Gastrocnemius medialis (tissue), 4 donors: ENCODE results near the gene ARHGAP6. TPM values are rescaled to one million over a fixed set of nuclear protein-coding genes. Genes with fewer than 3 reads are reported as not detected.

Experiments used
- ATAC-seq, 2 donors: fragments of 150-250 bp; one replicate each; pipeline ENCODE4 v1.9.1; 2016
- DNase-seq, 2 donors: peaks; one replicate each; pipeline ENCODE4 v3.0.0-alpha.2; 2019
- H3K27ac ChIP-seq, 4 donors: fragments of 200-600 bp; sonication (generic); 1 replicate in 1 of 4; 2 replicates in 3 of 4; pipeline ENCODE4 v1.5.1; 2016 to 2018; ENCODE audit warnings: mild to moderate bottlenecking in 2 of 4, moderate library complexity in 1 of 4
- H3K27me3 ChIP-seq, 3 donors: fragments of 200-600 bp; sonication (generic) in 2 of 3; 1 replicate in 1 of 3; 2 replicates in 2 of 3; pipeline versions ENCODE4 v1.5.1 to v1.6.0; 2016 to 2019; ENCODE audit warnings: mild to moderate bottlenecking in 1 of 3, moderate library complexity in 1 of 3
- H3K36me3 ChIP-seq, 2 donors: fragments of 200-600 bp; sonication (generic) in 1 of 2; one replicate each; pipeline ENCODE4 v1.5.1; 2017 to 2018
- H3K4me1 ChIP-seq, 2 donors: fragments of 200-600 bp; sonication (generic) in 1 of 2; one replicate each; pipeline ENCODE4 v1.5.1; 2016 to 2017; ENCODE audit warnings: mild to moderate bottlenecking in 2 of 2
- H3K4me3 ChIP-seq, 4 donors: fragments of 200-600 bp; sonication (generic) in 3 of 4; 1 replicate in 1 of 4; 2 replicates in 3 of 4; pipeline ENCODE4 v1.5.1; 2016 to 2019; ENCODE audit warnings: mild to moderate bottlenecking in 2 of 4
- H3K9me3 ChIP-seq, 3 donors: fragments of 200-600 bp; sonication (generic) in 2 of 3; 1 replicate in 1 of 3; 2 replicates in 2 of 3; pipeline ENCODE4 v1.5.1; 2016 to 2019
- POLR2A ChIP-seq, 2 donors: fragments of 450-650 bp; IDR thresholded peaks; one replicate each; pipeline ENCODE4 v1.6.1; 2017; ENCODE audit warnings: antibody characterized with exemption in 2 of 2, mild to moderate bottlenecking in 2 of 2, moderate library complexity in 2 of 2
- in situ Hi-C, 4 donors: fragments of 200-750 bp; cut with MboI; loops; one replicate each; pipeline versions ENCODE4 v1.15.0 to v1.8.0; 2017; ENCODE audit warnings: low sequenced_read_pairs in 4 of 4
- intact Hi-C: fragments of 100-400 bp; cut with DNase I; formaldehyde crosslinking; loops from one replicate; pipeline ENCODE4 v1.15.1; 2023; ENCODE audit warnings: low total_unique reads
- total RNA-seq, 4 donors: library from RNA; depleted of rRNA; stranded (reverse); fragments of >200 nt; gene quantifications; one replicate each; pipeline versions ENCODE4 v1.1.0 to v1.2.3, GENCODE V29; 2016
- TF ChIP-seq, protein P1 (sequence below), 5 experiments: fragments of 450-650 bp in 3 of 5; fragments of 200-600 bp in 2 of 5; sonication (generic) in 2 of 5; IDR thresholded peaks in 4 of 5; conservative IDR thresholded peaks in 1 of 5; 1 replicate in 4 of 5; 2 replicates in 1 of 5; pipeline ENCODE4 v1.5.1; 2016 to 2019; ENCODE audit warnings: antibody characterized with exemption in 5 of 5, mild to moderate bottlenecking in 3 of 5, moderate library complexity in 3 of 5

The ARHGAP6 gene
- total RNA-seq, 4 donors from 2014 or later: 10.7 to 18.0 (median 14.9) TPM

DNA sequence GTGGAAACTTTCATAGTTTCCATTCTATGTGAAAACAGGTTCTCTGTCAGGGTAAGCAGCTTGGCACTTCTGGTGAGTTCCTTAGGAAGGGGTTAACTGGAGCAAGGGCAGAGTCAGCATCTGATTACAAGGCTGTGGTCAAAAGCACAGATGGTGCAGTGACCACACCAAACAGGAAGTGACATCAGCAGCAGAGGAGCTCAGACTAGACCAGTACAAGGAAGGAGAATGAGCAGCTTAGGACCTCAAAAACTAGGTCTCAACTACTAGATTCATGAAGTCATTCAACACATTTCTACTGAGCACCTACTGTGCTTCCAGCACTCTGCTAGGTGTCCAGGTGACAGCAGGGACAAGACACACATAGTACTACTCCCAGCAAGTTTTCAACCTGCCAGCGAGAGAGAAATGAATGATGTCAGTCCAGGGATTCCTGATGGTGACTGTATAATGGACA lies 242.3 kb downstream of the ARHGAP6 start:
- H3K27ac ChIP-seq: peak overlapping the region in 1 of 4 donors; percentile 12
- peaks cover 0 to 3% of the 10 kb centered on the region in 2 donors for H3K4me1 ChIP-seq
- H3K9me3 ChIP-seq: no peaks in the 10 kb centered on the region
- DNase-seq: peak in 1 of 2 donors; percentile 15
- H3K27me3 ChIP-seq: no peaks in the 10 kb centered on the region
- intact Hi-C loops (loop anchor here (10.0 kb wide), 1 partner anchor 279 kb away; no protein-coding TSS in a partner anchor), in situ Hi-C loops (no loop called here)
- TF ChIP-seq, protein P1, sequence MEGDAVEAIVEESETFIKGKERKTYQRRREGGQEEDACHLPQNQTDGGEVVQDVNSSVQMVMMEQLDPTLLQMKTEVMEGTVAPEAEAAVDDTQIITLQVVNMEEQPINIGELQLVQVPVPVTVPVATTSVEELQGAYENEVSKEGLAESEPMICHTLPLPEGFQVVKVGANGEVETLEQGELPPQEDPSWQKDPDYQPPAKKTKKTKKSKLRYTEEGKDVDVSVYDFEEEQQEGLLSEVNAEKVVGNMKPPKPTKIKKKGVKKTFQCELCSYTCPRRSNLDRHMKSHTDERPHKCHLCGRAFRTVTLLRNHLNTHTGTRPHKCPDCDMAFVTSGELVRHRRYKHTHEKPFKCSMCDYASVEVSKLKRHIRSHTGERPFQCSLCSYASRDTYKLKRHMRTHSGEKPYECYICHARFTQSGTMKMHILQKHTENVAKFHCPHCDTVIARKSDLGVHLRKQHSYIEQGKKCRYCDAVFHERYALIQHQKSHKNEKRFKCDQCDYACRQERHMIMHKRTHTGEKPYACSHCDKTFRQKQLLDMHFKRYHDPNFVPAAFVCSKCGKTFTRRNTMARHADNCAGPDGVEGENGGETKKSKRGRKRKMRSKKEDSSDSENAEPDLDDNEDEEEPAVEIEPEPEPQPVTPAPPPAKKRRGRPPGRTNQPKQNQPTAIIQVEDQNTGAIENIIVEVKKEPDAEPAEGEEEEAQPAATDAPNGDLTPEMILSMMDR (IDR thresholded peaks at IDR 0.05 in 4 of 5, conservative IDR thresholded peaks at IDR 0.05 in 1 of 5): no peak
- no peak for TF ChIP-seq POLR2A (IDR thresholded peaks at IDR 0.05)
- H3K36me3 ChIP-seq: no peaks in the 10 kb centered on the region
- H3K4me3 ChIP-seq: no peak overlapping the region
- peak in 1 of 2 donors; percentile 25 for ATAC-seq

DNA sequence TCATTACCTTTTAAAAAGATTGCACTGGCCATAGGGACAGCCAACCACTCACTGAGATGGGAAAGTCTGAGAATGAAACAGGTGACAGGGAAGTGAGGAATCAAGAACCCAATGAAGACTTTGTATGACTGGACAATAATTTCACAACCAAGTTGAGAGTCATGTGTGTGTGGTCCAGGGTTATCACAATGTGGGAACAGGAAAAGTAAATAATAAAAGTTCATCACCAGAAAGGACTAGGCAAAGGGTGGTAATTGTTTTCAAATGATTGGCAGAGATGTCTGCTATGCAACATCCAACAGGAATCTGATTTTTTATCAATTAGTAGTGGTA lies 243.2 kb downstream of the ARHGAP6 start:
- Histone ChIP-seq H3K27me3 (no peaks in the 10 kb centered on the region), H3K4me1 (peaks cover 0 to 3% of the 10 kb centered on the region in 2 donors), H3K27ac (no peak overlapping the region), H3K9me3 (no peaks in the 10 kb centered on the region), H3K36me3 (no peaks in the 10 kb centered on the region), H3K4me3 (no peak overlapping the region)
- in situ Hi-C loops: no loop called here
- DNase-seq (no peak), ATAC-seq (no peak)
- TF ChIP-seq, protein P1 (IDR thresholded peaks at IDR 0.05 in 4 of 5, conservative IDR thresholded peaks at IDR 0.05 in 1 of 5): no peak
- no peak for TF ChIP-seq POLR2A (IDR thresholded peaks at IDR 0.05)
- intact Hi-C loops: loop anchor here (10.0 kb wide), 1 partner anchor 278 kb away; no protein-coding TSS in a partner anchor

DNA sequence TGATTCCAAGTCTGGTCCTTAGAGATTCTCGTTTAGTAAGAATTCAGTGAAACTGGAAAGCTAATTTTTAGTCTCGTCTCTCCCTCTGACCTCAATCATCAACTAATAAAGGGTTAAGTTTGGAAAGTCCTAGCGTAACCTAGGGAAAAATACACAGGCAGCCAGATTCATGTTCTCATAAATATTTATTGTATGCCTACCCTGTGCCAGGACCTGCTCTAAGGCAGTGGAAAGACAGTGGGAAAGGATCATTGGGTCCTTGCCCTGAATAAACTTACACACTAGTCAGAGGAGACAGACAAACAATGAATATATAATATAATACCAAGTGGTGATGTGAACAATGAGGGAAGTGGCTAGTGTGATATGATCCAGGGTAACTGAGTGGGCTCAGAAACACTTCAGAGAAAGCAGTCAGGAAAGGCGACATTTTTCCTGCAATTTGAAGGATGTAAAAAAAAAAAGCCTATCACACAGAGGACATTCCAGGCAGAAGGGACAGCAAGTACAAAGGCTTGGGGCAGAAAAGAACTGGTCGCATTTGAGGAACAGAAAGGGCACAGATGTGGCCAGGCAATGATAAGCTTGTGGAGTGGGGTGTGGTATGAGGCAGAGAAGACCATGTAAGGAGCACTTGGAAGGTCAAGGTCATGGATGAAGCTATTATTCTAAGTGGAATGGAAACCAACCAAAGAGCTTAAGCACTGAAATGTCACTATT lies 243.8 kb downstream of the ARHGAP6 start:
- H3K27ac ChIP-seq: no peak overlapping the region
- DNase-seq (no peak), ATAC-seq (no peak)
- H3K4me1 ChIP-seq: peaks cover 0 to 3% of the 10 kb centered on the region in 2 donors
- intact Hi-C loops: loop anchor here (10.0 kb wide), 1 partner anchor 277 kb away; no protein-coding TSS in a partner anchor
- in situ Hi-C loops: no loop called here
- no peaks in the 10 kb centered on the region for H3K9me3 ChIP-seq
- TF ChIP-seq POLR2A (IDR thresholded peaks at IDR 0.05): no peak
- TF ChIP-seq, protein P1 (IDR thresholded peaks at IDR 0.05 in 4 of 5, conservative IDR thresholded peaks at IDR 0.05 in 1 of 5): no peak
- H3K36me3 ChIP-seq: no peaks in the 10 kb centered on the region
- no peak overlapping the region for H3K4me3 ChIP-seq
- H3K27me3 ChIP-seq: no peaks in the 10 kb centered on the region

DNA sequence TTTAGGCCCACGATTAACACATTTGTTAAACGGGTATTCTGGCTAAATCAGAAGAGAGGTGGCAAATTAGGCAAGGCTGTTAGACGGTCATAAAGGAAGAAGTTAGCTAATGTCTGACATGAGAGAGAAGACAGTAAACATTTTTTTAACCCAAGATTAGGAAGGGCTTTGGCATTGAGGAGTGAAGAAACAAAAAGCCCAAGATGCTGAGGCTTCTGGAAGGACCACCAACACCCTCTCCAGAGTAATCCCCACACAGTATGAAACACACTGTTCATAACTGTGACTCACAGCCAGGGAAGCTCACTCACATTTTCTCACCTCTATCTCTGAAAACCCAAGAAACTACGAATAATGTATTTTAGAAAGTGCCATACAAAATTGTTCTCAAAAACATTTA lies 244.9 kb downstream of the ARHGAP6 start:
- no peak for ATAC-seq

More for the DNA sequence above, 244.9 kb downstream of the ARHGAP6 start:
- in situ Hi-C loops: no loop called here
- Histone ChIP-seq H3K9me3 (no peaks in the 10 kb centered on the region), H3K4me3 (no peak overlapping the region), H3K27ac (no peak overlapping the region), H3K36me3 (no peaks in the 10 kb centered on the region), H3K4me1 (peaks cover 0 to 3% of the 10 kb centered on the region in 2 donors), H3K27me3 (no peaks in the 10 kb centered on the region)
- intact Hi-C loops: loop anchor here (10.0 kb wide), 1 partner anchor 276 kb away; no protein-coding TSS in a partner anchor
- DNase-seq: no peak
- no peak for TF ChIP-seq POLR2A (IDR thresholded peaks at IDR 0.05)
- TF ChIP-seq, protein P1 (IDR thresholded peaks at IDR 0.05 in 4 of 5, conservative IDR thresholded peaks at IDR 0.05 in 1 of 5): no peak
